HCT116 (cell line): Measurements from ENCODE around the gene ZNHIT3.

ENCODE experiments used
- EZH2 ChIP-seq: fragments of 200-600 bp; sonication (generic); IDR thresholded peaks from 2 replicates; pipeline ENCODE4 v1.6.1; 2017; ENCODE audit warnings: antibody characterized with exemption, mixed run types
- POLR2A ChIP-seq: IDR thresholded peaks from 2 replicates; pipeline ENCODE4 v1.7.0; 2011; ENCODE audit warnings: borderline replicate concordance; ENCODE audit not compliant: insufficient read depth, insufficient read length; ENCODE audit errors: extremely low read depth
- POLR2AphosphoS5 ChIP-seq: IDR thresholded peaks from 2 replicates; pipeline ENCODE4 v1.6.1; 2011; ENCODE audit warnings: mild to moderate bottlenecking, low read depth, low read length, moderate library complexity
- SIN3A ChIP-seq: IDR thresholded peaks from 2 replicates; pipeline ENCODE4 v1.6.1; 2012; ENCODE audit warnings: low read depth
- YY1 ChIP-seq: IDR thresholded peaks from 2 replicates; pipeline ENCODE4 v1.6.1; 2011; ENCODE audit warnings: low read length, low read depth, moderate library complexity, mild to moderate bottlenecking; ENCODE audit not compliant: insufficient replicate concordance; ENCODE audit errors: extremely low read depth
- TF ChIP-seq, protein P1 (sequence below), 3 experiments: fragments of 200-600 bp in 1 of 3; sonication (generic) in 1 of 3; IDR thresholded peaks in 2 of 3; conservative IDR thresholded peaks in 1 of 3; 2 replicates each; pipeline ENCODE4 v1.5.1; 2012 to 2017; ENCODE audit warnings: low read depth in 2 of 3, low read length in 2 of 3, antibody characterized with exemption in 1 of 3, borderline replicate concordance in 1 of 3, control low read depth in 1 of 3, mild to moderate bottlenecking in 1 of 3, mixed read lengths in 1 of 3, mixed run types in 1 of 3, moderate library complexity in 1 of 3; ENCODE audit not compliant: insufficient read depth in 1 of 3
- TF ChIP-seq, protein P2 (sequence below): IDR thresholded peaks from 2 replicates; pipeline ENCODE4 v1.6.1; 2011; ENCODE audit warnings: mild to moderate bottlenecking, low read length, moderate library complexity; ENCODE audit not compliant: insufficient replicate concordance; ENCODE audit errors: extremely low read depth

DNA sequence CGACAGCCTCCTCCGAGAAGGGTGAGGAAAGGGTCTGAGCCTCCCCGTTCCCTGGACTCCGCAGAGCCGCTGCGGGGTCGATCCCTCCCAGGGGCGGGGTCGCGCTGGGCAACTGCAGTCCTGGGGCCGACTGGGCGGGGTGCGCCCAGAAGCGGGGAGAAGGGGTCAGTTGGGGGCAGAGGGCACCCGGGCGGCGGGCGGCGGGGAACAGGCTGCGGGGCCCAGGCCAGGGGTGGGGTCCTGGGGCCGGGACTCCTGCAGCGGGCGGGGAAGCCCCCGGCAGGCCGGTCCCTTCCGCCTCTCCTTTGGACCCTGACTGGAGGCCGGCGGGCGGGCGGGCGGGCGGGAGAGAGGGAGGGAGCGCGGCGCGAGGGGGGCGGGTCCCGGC lies 58.6 kb downstream of the ZNHIT3 start:
- TF ChIP-seq, protein P1, sequence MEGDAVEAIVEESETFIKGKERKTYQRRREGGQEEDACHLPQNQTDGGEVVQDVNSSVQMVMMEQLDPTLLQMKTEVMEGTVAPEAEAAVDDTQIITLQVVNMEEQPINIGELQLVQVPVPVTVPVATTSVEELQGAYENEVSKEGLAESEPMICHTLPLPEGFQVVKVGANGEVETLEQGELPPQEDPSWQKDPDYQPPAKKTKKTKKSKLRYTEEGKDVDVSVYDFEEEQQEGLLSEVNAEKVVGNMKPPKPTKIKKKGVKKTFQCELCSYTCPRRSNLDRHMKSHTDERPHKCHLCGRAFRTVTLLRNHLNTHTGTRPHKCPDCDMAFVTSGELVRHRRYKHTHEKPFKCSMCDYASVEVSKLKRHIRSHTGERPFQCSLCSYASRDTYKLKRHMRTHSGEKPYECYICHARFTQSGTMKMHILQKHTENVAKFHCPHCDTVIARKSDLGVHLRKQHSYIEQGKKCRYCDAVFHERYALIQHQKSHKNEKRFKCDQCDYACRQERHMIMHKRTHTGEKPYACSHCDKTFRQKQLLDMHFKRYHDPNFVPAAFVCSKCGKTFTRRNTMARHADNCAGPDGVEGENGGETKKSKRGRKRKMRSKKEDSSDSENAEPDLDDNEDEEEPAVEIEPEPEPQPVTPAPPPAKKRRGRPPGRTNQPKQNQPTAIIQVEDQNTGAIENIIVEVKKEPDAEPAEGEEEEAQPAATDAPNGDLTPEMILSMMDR (IDR thresholded peaks at IDR 0.05 in 2 of 3, conservative IDR thresholded peaks at IDR 0.05 in 1 of 3; ENCODE audit: borderline replicate concordance in 1 of 3, insufficient read depth in 1 of 3, low read depth in 2 of 3, low read length in 2 of 3), result no peak
- TF ChIP-seq EZH2 (no peak), POLR2AphosphoS5 (no peak; the same call in 1 of the 2 replicates), POLR2A (no peak), SIN3A (no peak), YY1 (no peak)
- TF ChIP-seq, protein P2, sequence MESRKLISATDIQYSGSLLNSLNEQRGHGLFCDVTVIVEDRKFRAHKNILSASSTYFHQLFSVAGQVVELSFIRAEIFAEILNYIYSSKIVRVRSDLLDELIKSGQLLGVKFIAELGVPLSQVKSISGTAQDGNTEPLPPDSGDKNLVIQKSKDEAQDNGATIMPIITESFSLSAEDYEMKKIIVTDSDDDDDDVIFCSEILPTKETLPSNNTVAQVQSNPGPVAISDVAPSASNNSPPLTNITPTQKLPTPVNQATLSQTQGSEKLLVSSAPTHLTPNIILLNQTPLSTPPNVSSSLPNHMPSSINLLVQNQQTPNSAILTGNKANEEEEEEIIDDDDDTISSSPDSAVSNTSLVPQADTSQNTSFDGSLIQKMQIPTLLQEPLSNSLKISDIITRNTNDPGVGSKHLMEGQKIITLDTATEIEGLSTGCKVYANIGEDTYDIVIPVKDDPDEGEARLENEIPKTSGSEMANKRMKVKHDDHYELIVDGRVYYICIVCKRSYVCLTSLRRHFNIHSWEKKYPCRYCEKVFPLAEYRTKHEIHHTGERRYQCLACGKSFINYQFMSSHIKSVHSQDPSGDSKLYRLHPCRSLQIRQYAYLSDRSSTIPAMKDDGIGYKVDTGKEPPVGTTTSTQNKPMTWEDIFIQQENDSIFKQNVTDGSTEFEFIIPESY, result no peak
